NCI-H1105 treated with DMSO at 0.1 percent for 48 hours (cell line): Measurements from ENCODE around the gene COL4A4.
"Not testable (repeated sequence)": the region's sequence is repeated elsewhere in the genome, so short reads cannot be mapped to it uniquely, and the experiment has no call there.

Experiments used
- DNase-seq: peaks from one replicate; lab custom pipeline; 2025; lab: John Stamatoyannopoulos, UW

The COL4A4 gene

DNA sequence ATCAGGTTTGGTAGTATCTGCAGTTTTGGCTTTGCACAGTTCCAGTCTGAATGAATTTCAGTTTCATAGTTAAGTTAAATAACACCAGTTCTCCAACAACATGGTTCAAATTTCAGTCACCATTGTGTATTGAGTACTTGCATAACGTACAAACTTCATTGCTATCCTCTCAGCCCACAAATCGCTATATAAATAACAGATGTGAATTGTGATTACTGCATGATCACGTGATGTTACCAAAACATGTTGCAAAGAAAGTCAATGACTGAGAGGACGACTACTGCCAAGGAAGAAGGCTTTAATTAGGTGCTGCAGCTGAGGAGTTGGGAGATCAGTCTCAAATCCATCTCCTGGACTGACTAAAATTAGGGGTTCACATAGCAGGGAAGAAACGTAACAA is 48.2 kb downstream of the COL4A4 start:
- DNase-seq, result no peak

DNA sequence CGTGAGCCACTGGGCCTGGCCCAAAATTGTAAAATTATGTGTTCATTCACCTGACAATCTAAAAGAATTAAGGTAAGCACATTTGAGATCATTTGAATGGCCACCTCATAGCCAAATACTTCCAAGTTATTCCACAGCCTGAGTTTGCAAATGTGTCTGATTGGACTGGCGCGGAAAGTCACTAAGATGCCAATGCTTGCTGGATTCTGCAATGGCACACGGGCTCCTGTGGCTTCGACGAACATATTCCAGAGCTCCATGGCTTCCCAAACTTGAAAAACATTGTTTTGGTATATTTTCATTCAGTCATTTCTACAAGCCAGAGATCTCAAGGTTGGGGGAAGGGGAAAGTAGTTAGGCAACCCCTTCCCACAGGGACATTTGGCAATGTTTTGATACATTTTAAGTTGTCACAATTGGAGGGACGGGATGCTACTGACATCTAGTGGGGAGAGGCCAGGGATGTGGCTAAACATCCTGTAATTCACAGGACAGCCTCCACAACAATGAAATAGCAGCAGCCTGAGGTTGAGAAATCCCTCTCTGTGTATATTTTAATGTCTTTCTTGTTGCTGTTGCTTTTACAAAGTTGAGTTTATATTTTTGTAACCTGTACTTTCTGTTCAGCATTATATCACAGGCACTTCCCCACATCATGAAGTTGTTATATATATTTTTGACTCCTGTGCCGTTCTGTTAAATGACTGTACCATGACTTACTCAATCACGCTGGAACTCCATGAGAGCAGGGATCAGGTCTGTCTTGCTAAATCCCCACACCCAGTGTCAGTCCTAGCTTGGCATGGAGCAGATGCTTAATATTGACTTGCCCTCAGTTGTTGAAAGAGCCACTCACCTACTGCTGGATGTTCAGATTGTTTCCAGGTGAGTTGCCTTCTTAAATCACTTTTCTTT is 56.9 kb downstream of the COL4A4 start:
- DNase-seq, result peak; percentile 51

DNA sequence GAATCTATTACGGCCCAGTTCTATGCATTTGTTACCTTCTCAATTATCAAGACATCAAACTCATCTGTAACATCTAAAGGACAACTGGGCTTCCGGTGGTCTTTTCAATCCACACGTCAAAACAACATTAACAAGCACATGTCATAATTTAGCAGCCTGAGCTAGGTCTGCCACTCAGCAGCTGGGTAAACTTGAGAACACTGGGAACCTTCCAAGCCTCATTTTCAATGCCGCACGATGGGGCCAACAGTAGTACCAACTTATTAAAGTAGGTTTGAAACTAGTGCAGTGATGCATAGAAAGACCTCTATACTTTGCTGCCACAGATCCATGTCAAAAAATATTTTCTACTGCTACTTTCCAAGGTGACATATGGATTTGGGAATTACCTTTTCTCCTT is 60.4 kb downstream of the COL4A4 start:
- no peak for DNase-seq

DNA sequence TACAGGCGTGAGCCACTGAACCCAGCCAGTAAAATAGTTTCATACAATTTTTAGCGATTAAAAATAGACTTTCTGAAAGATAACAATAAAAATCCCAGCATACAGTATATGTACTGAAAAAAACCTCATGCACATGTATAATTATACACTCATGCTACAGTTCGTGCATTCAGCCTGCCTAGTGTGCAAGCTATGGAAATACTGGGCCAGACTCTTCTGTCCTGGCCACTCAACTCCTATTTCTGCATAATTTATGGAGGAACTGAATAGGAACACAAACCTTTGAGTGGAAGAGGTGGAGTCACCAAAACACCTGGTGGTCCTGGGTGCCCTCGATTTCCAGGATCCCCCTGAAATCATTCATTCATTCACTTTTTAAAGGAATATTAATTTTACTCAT is 64.7 kb downstream of the COL4A4 start:
- DNase-seq, result no peak

DNA sequence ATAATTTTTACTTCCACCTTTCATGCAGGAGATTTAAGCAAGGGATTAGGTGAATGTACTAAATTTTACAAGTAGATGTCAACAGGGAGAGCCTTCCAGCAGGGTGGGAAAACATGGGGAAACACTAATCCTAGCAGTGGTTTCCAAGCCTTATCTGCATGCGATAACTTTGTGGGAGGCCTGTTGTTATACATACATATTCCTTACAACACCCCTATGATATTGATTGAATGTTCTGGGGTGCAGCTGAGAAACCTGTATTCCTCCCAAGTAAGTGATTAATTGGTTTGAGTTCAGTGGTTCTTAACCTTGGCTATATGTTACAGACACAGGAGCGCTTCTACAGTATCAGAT is 65.9 kb downstream of the COL4A4 start:
- DNase-seq, result no peak

DNA sequence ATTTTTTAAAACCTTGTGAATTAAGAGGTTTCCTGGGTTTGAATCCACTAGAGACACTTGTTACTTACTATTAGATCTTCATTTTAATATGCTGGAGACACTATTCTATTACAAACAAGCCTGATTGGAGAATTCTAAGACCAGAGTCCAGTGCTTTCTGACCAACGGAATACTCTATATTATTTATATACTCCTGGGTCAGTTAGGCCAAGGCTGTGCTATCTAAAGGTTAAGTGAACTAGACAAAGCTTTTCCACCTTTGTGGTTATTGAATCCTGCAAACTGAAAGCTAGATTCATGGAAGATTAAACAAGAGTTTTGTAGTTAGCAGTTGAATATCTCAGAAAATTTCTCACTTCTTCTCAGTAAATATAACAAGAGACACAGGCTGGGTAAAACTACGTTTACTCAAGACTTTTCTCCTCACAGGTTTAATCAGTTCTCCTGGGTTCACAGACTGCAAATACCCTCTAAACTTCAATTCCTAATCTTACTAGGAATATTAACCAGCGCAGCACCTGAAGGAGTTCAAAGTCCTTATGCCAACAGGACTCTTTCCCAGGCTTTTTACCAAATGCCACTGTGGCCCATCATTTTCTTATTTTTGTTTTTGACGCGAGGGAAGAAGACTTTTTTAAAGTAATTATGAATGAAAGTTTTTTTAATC is 66.4 kb downstream of the COL4A4 start:
- no peak for DNase-seq

DNA sequence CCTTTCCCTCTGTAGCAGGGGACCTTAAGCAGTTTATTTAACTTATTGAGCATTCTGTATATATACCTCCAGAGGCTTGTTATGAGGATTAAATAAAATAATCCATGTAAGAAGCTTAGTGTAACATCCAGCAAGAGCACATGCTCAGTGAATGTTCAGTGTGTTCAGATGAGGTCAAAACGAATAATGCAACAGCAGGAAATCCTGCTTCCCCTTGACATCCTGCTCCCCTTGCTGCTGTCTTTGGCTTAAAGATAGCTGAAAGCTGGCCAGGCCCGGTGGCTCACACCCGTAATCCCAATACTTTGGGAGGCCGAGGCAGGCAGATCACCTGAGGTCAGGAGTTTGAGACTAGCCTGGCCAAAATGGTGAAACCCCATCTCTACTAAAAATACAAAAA is 68.7 kb downstream of the COL4A4 start:
- no peak for DNase-seq

DNA sequence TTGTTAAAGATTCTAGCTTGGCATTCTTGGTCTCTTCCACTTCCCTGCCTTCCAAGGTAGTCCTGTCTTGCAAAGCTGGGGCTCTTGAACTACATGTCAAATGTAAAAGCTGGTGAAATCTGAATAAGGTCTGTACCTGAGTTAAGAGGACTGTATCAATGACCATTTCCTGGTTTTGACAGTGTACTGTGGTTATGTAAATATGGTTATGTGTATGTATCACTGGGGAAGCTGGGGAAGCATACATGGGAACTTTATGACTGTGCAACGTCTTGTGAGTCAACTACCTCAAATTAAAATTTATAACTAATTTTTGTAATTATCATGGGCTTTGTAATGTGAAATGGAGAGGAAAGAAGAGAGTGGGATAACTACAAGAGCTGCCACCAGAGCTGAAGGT is 81.7 kb downstream of the COL4A4 start:
- DNase-seq, result no peak

DNA sequence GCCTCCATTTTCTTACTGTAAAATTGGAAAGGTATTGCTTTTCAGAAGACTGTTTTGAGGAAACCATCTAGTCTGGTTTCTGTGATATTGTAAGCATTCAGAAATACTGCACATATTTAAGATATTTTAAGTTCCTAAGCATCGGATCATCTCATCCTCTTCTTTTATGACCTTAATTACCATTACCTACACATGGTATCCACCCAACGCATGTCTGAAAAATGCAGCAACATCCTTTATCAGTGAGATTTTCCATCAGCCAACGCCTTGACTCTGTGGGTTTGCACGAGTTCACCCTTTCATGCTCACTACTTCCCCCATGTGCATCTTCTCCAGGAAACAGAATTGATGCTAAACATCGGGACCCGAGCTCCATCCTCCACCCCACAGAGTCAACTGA is 84.3 kb downstream of the COL4A4 start:
- no peak for DNase-seq

DNA sequence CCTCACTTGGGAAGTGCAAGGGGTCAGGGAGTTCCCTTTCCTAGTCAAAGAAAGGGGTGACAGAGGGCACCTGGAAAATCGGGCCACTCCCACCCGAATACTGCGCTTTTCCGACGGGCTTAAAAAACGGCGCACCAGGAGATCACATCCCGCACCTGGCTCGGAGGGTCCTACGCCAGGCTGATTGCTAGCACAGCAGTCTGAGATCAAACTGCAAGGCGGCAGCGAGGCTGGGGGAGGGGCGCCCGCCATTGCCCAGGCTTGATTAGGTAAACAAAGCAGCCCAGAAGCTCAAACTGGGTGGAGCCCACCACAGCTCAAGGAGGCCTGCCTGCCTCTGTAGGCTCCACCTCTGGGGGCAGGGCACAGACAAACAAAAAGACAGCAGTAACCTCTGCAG is 98.9 kb downstream of the COL4A4 start:
- DNase-seq, result not testable (repeated sequence)

DNA sequence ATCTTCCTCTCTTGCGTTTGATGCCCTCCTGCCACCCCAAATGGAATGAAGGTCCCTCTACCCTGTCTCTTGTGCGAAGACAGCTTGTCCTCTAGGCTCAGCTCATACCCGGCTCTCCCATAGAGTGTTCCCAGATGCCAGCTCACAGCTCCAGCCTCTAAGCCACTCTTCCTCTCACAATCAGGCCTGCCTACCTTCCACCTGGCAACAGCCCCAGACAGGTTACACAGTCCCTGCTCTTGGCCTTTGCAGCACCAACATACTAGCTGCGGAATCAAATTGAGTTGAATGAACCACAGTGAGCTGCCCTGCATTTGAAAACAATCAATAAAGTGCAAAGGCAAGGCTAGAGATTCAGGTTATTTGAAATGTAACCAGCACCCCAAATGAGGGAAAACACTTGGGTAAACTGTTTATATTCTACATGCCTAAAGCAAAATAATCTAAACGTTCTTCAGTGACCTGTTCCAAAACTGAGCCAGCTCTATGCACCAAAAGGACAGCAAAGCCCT is 105.1 kb downstream of the COL4A4 start:
- no peak for DNase-seq

DNA sequence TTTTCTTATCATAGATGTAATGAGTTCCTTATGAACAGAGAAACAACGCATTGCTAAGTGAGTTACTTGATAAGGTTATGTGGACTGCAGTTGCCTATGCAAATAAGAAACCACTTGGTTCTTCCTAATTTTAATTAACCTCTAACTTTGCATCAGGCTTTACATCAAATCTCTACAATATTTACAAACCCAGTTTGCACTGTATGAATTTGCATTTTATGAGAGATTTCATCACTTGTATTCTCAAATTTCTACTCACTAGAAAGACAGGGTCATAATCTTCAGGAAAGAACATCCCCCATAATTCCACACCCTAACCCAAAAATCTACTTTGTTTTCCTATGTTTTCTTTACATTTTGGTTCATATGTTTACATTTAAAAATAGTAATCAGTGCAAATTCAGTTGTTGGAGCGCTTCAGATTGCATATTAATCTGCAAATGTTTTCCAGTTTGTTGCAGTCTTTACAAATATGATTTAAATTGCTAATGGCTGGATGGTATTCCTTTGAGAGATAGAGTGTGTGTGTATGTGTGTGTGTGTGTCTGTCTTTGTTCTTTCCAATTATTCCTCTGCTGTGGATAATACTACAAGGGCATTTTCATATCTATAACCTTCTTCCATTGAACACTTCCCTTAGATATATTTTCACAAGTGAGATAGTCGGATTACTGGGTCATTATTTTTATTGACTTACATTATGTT is 106.1 kb downstream of the COL4A4 start:
- DNase-seq, result no peak

DNA sequence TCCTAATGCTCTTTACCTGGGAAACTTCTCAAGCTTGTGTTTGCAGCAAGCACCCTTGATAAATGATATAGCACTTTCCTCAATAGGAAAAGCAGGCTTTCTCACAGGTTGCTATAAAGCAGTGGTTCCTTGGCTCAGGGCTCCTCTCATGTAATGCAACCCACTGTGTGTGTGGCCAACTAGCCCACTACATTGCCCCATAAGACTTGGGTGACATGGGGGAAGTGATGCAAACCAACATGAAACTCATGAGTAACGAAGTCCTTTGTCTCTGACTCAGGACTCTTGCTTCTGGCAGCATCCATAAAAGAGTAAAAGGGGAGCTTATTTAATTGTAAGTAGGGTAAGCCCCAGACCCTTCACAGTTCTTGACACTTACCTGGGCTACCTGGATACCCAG is 106.9 kb downstream of the COL4A4 start:
- DNase-seq, result no peak

DNA sequence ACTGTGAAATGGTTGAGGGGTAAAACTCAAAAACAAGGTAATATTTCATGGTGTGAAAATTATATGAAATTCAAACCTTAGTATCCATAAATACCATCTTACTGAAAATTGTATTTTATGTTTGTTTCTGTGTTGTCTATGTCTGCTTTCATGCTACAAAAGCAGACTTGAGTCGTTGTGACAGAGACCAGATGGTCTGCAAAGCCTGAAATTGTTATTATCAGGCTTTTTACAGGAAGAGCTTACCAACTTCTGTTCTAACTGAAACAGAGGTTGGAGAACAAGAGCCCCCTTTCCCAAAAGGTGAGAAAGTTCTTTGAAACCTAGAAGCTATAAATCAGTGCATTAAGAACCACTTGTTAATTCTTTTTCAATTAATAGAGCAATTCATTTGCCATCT is 110.0 kb downstream of the COL4A4 start:
- DNase-seq, result no peak

DNA sequence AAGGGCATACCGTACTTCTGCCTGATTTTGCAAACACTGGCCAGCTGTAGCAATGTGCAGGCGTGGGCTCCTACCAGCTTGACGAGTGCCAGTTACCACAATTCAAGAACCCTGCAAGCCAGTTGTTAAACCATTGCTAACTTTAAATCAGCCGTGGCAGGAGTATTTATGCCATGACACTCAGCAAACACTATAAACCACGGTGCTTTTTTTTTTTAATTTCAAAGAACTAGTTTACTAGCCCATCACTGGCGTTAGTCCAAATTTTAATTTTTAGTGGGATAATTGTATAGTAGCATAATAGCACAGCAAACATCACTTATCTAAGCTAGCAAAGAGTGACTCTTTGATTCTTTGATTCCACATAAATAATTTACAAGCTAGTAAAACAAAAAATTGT is 111.1 kb downstream of the COL4A4 start:
- peak; percentile 97 for DNase-seq

DNA sequence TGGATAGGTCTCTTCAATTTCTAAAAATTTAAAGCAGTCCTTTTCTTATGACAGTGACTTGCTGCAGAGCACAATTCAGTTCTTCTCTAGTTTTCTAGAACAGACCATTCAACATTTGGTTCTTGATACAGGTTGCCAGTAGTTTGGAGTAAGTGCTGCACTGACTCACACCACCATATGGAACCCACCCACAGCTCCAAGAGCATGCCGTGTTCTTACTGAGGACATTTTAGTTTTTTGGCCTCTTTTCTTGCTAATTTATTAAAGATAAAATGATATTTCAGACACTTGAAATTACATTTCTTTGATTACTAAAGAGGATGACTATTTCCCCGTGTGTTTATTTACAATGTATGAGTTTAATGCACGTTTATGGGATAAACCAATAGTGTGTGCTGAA is 120.0 kb downstream of the COL4A4 start:
- DNase-seq, result no peak

DNA sequence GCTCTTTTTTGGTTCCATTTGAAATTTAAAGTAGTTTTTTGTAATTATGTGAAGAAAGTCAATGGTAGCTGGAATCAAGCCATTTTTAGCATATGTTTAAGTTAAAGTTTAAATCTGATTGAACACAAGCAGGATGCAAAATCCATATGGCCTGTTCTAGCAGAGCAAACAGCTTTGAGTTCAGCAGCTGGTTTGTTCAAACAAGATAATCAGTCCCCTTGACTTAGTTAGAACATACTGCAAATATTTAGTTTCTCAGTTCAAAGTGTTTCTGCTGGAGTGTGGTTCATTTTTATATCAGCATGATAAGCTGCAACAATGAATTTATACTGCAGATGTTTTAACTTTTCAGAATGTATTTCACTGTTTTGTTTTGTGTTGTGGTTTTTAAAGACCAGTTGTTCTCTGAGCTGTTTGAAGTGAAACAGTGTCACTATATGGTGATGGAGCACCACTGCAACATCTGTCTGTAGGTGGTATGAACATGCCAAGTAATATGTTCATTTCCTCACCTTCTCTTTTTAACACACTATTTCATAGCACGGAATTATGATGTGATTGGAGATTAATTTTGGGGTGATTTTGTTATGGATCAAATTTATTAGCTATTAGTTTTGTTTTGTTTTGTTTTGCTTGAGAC is 125.3 kb downstream of the COL4A4 start:
- DNase-seq, result no peak

DNA sequence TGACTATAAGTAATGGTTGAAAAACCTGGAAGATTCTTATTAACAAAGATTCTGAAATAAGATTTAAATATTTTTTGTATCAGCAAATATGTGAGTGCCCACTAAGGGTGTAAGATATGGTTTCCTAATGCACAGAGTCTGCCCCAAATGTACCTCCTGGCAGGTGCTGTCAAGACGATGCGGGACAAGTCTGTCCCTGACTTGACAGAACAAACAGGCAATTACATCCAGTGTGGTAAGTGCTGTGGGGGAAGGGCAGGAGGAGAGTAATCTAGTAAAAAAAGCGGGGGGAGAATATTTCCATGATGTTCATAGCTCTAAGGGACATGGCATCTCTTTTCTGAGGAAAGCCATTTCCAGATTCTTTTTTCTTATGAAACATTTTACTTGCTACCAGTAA is 127.5 kb downstream of the COL4A4 start:
- peak; percentile 65 for DNase-seq

DNA sequence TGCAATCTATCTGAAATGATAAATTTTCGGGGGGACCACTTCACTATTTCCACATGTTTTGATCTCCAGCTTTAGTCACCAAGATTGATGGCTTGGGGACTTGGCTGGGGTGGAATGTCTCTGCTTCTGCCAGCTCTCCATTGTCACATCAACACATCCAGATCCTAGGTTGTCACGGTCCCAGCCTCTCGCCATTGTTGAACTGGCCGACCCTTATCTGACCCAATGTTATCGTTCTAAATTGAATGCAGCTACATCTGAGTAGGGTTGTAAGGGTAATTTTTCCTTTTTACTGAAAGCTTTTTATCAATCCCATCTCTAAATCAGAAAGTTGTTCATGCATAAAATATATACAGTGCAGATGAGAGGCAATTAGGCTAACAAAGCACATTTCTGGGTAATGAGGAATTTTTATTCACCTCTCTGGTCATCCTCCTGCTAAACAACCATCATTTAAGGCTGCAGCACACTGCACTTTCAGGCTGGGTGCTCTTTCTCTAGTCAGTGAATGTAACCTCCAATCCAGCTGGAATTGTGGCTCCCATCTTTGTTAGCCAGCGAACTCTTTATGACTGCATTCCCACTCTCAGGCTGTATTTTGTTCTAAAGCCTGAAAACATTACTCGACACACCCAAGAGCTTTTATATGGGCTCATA is 128.2 kb downstream of the COL4A4 start:
- DNase-seq, result peak; percentile 53

DNA sequence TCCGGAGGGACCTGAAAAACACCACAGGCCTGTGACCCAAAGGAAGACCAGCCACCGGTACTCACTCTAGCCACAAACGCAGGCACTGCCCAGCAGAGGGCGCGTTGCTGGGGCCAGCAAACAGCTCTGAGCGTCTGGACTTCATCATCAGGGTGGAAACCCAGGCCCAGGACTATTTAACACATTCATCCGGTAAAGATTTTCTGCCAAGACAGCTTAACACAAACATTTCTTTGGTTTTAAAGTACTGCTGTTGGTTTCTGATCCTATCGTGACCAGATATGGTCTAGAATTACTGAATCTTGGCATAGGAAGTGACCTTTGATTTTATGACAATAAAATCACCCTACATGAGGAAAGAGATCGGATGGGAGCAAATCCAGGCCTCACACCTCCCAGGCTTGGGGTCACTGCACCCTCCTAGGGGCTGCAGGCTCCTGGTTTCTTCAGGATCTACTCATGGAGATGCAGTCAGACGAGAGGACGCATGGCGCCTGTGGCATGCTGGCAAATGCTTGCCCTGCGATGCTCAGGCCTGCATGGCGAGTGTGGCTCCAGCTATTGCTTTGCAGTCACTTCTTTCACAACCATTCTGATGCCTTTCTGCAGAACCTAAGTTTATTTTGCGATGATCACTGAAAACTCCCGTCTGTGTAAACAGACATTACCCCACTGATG is 130.4 kb downstream of the COL4A4 start:
- no peak for DNase-seq

DNA sequence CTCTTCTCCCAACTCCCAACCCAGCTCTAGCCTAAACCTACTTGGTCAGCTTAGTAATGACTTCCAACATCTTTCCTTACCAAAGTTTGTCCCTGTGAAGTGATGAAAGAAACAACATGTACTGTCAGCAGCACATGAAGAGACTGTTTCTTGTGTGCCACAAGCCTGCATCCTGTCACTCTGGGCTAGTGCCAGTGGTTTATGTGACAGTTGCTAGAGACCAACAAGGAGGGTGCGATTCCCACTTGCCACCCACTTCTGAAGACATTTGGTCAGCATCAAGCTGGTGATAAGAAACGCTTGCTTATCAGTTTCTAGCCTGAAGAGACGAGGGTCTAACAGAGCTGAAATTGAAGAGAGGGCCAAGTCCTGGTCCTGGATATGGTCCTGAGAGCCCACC is 132.6 kb downstream of the COL4A4 start:
- DNase-seq, result no peak
